ENCODE data around the gene SKIC8.

The SKIC8 gene

DNA sequence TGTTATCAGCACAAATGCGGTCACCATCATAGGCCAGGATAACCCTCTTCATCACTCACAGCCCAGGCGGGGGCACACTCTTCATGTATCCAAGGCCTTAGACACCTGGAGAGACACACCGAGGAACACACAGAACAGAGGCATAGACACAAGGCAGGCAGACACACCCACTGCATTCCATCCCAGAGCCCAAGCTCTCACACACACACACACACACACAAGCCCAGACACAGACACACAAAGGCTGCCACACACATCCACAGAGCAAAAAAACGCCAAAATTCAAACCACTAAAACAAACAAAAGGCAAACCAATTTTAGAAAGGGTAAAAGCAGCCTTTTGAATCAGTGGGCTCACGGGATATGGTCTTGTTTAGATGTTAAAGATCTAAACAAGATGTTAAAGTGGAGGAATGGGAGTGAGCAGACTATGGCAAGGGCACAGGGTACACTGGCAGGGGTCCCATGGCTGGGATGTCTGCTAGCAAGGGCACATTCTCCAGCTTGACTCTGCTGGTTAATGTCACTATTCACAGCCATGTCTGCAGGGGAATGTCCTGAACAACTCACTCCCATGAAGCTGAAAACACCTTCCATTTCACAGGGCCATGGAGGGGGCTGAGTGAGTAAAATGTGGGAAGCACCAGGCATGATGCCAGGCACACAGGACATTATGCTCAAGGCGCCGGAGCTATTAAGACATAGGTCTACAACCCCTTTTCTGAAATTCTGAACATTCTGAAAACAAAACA is 25.9 kb upstream of the SKIC8 start:
- H3K27me3 Mint-ChIP-seq: no peaks in the 10 kb centered on the region

DNA sequence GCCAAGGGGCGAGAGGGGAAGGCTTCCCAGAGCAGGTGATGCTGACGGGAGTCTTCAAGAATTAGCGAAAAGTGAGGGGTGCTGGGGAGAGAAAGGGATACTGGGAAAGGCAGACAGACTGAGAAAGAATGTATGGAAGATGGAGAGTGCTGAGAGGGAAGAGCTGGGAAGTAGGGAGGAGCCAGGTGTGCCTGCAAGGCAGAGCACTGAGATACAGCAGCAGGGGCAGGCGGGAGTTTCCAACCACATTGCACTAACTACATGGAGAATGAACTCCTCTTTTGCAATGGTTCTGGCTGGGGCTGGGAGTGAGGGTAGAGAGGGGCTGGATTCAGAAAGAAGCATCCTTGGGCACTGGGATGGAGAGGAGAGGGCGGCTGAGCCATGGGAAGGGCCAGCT is 24.7 kb upstream of the SKIC8 start:
- Mint-ChIP-seq H3K4me1 (no peaks in the 10 kb centered on the region), H3K27me3 (no peaks in the 10 kb centered on the region), H3K9me3 (no peaks in the 10 kb centered on the region), H3K27ac (no peak overlapping the region), H3K36me3 (no peaks in the 10 kb centered on the region), H3K4me3 (no peak overlapping the region)

More for the DNA sequence above, 25.9 kb upstream of the SKIC8 start:
- H3K4me3 Mint-ChIP-seq: no peak overlapping the region
- H3K4me1 Mint-ChIP-seq: no peaks in the 10 kb centered on the region
- H3K36me3 Mint-ChIP-seq: no peaks in the 10 kb centered on the region
- H3K9me3 Mint-ChIP-seq: no peaks in the 10 kb centered on the region
- no peak overlapping the region for H3K27ac Mint-ChIP-seq

GRCh38 chr15:78323693-78324092 is 24.3 kb upstream of the SKIC8 start:
- Mint-ChIP-seq H3K4me3 (no peak overlapping the region), H3K9me3 (no peaks in the 10 kb centered on the region), H3K36me3 (no peaks in the 10 kb centered on the region), H3K4me1 (no peaks in the 10 kb centered on the region), H3K27ac (no peak overlapping the region), H3K27me3 (no peaks in the 10 kb centered on the region)

DNA sequence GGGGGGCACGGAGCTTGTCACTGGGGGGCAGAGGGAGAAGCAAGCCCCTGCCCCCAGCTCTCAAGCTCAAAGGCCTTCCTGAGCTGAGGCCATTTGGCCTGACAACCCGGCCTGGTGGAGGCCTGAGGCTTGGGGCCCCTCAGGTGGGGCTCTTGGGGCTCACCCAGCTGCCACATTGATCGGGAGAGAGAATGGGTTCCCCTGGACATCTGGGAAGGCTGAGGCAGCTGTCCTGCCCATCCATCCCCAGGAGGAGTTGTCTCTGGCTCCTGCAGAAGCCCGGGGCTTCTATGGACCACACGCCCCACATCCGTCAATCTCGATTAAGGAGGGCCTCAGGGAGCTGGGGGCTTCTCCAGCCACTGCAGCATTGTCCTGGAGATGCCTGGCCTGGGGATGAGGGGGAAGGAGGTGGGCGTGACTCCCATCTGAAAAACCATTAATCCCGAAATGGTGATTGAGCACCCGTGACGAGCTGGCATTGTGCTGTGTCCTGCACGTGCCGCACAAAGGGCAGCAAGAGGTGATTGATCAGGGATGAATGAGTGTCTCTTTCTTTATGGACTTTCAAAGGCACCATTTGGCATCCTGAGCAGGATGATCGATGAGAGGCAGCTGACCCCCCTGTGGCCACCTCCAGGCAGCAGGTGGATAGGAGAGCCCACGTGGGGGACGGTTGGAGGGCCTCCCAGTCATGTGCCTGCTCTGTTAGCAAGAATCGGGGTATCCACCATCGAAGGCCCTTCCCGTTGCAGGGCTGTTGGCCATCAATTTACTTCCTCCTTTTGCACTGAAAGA is 23.5 kb upstream of the SKIC8 start:
- no peak overlapping the region for H3K27ac Mint-ChIP-seq
- H3K9me3 Mint-ChIP-seq: no peaks in the 10 kb centered on the region
- H3K4me1 Mint-ChIP-seq: no peaks in the 10 kb centered on the region
- H3K4me3 Mint-ChIP-seq: no peak overlapping the region
- no peaks in the 10 kb centered on the region for H3K36me3 Mint-ChIP-seq
- no peaks in the 10 kb centered on the region for H3K27me3 Mint-ChIP-seq

- H3K9me3 Mint-ChIP-seq: no peaks in the 10 kb centered on the region
- H3K27me3 Mint-ChIP-seq: no peaks in the 10 kb centered on the region
- no peaks in the 10 kb centered on the region for H3K4me1 Mint-ChIP-seq
- H3K36me3 Mint-ChIP-seq: no peaks in the 10 kb centered on the region
- no peak overlapping the region for H3K27ac Mint-ChIP-seq
- H3K4me3 Mint-ChIP-seq: no peak overlapping the region
These were observed 22.8 kb upstream of the SKIC8 start for GRCh38 chr15:78322243-78322642.

GRCh38 chr15:78321786-78322185 is 22.4 kb upstream of the SKIC8 start:
- Mint-ChIP-seq H3K27me3 (no peaks in the 10 kb centered on the region), H3K9me3 (no peaks in the 10 kb centered on the region), H3K4me1 (no peaks in the 10 kb centered on the region), H3K27ac (no peak overlapping the region), H3K36me3 (no peaks in the 10 kb centered on the region), H3K4me3 (no peak overlapping the region)

DNA sequence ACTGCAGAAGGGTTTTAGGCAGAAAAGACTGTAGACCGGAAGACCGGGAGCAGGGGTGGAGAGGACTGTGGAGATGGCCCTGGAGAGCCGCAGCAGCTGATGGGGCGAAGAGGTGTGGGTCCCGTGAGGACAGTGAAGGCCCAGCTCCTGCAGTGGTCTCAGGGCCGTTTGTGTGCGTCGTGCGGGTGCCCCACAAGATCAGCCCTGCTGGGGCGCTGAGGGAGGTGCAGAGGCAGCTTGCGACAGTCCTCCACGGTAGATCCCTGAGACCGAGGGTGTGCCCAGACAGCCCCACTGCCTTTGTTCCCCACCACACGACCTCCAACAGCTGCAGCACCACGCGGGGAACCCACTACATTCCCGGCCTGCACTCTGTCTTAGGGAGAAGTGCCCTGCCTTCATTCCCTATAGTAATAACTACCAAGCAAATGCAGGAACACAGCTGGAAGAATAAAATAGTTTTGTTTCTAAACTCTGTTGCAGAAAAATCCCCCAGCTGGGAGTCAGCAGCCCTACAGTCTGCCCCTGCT is 21.7 kb upstream of the SKIC8 start:
- no peak overlapping the region for H3K27ac Mint-ChIP-seq
- H3K4me1 Mint-ChIP-seq: no peaks in the 10 kb centered on the region

GRCh38 chr15:78320183-78320582 is 20.8 kb upstream of the SKIC8 start:
- no peaks in the 10 kb centered on the region for H3K9me3 Mint-ChIP-seq
- no peak overlapping the region for H3K4me3 Mint-ChIP-seq
- H3K4me1 Mint-ChIP-seq: no peaks in the 10 kb centered on the region
- no peak overlapping the region for H3K27ac Mint-ChIP-seq
- H3K27me3 Mint-ChIP-seq: no peaks in the 10 kb centered on the region
- no peaks in the 10 kb centered on the region for H3K36me3 Mint-ChIP-seq

More for the DNA sequence above, 21.7 kb upstream of the SKIC8 start:
- H3K27me3 Mint-ChIP-seq: no peaks in the 10 kb centered on the region
- H3K4me3 Mint-ChIP-seq: no peak overlapping the region
- H3K36me3 Mint-ChIP-seq: no peaks in the 10 kb centered on the region
- no peaks in the 10 kb centered on the region for H3K9me3 Mint-ChIP-seq

DNA sequence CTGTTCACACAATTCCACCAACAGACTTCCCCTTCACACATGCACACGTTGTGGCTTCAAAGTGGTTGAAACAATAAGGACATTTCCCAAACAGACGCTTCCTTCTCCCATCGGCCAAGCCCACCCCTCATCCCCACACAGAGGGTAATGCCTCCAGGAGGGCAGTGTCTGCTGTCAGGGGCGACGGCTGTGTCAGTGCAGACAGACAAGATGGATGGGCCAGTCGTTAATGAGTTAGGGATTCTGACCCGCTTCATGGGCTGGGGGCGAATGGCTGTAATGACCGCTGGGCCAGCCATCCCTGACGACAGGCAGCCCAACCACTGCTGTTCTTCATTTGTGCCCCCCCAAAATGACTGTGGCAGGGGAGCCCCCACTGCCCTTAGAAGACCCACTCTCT is 20.2 kb upstream of the SKIC8 start:
- no peak overlapping the region for H3K4me3 Mint-ChIP-seq
- H3K4me1 Mint-ChIP-seq: no peaks in the 10 kb centered on the region
- no peaks in the 10 kb centered on the region for H3K27me3 Mint-ChIP-seq
- no peaks in the 10 kb centered on the region for H3K36me3 Mint-ChIP-seq
- H3K27ac Mint-ChIP-seq: no peak overlapping the region
- no peaks in the 10 kb centered on the region for H3K9me3 Mint-ChIP-seq

DNA sequence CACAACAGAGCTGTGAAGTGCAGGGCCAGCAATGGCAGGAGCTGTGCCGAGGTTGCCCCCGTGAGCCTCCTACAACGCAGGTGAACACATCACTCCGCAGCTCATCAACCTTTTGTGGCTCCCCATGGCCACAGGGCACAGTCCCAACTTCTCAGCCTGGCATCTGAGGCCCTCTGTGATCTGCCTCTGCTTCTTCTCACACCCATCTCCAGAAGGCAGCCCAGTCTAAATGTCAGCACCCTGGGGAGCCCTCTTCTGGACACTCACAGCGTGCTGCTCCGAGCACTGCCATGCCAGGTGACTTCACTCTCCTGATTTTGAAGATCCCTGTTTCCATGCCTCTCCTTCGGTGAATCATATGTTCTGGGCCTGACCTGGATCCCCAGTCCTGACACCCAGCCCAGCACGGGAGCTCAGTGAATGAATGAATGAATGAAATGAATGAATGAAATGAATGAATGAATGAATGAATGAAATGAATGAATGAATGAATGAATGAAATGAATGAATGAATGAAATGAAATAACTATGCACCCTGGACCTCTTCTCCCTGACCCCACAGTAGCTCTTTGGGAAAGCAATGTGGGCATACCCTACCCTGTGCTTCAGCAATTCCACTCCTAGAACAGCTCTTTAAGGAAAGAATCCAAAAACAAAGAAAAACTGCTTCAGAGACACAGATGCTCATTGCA is 17.9 kb upstream of the SKIC8 start:
- H3K27ac Mint-ChIP-seq: no peak overlapping the region
- H3K4me1 Mint-ChIP-seq: no peaks in the 10 kb centered on the region
- H3K36me3 Mint-ChIP-seq: no peaks in the 10 kb centered on the region
- H3K27me3 Mint-ChIP-seq: no peaks in the 10 kb centered on the region
- no peak overlapping the region for H3K4me3 Mint-ChIP-seq
- no peaks in the 10 kb centered on the region for H3K9me3 Mint-ChIP-seq

- Mint-ChIP-seq H3K4me3 (no peak overlapping the region), H3K9me3 (no peaks in the 10 kb centered on the region)
These were observed 17.1 kb upstream of the SKIC8 start for GRCh38 chr15:78316283-78317083.

GRCh38 chr15:78315686-78316282 is 16.4 kb upstream of the SKIC8 start:
- Mint-ChIP-seq H3K27ac (no peak overlapping the region), H3K4me1 (no peaks in the 10 kb centered on the region), H3K27me3 (no peaks in the 10 kb centered on the region), H3K9me3 (no peaks in the 10 kb centered on the region), H3K4me3 (no peak overlapping the region), H3K36me3 (no peaks in the 10 kb centered on the region)

More at GRCh38 chr15:78316283-78317083, 17.1 kb upstream of the SKIC8 start:
- no peaks in the 10 kb centered on the region for H3K27me3 Mint-ChIP-seq
- H3K27ac Mint-ChIP-seq: no peak overlapping the region
- H3K36me3 Mint-ChIP-seq: no peaks in the 10 kb centered on the region
- H3K4me1 Mint-ChIP-seq: no peaks in the 10 kb centered on the region

DNA sequence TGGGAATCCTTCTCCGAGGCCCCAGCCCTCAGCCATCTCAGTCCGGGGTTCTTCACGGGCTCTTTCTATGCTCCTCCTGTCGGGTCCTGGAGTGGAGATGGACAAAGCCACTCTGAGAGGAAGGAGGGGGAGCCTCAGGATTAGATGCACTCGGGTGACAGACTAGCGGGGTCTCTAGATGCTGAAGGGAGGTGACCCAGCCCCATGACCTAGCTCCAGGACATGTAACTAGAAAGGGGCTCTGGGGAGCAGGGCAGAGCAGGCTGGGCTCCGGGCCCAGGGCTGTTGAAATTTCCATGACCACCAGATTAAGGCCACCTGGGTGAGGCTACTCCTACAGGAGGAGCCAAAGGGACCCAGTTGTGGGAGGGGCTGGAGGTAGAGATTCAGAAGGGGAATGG is 14.8 kb upstream of the SKIC8 start:
- Mint-ChIP-seq H3K36me3 (no peaks in the 10 kb centered on the region), H3K4me3 (no peak overlapping the region), H3K4me1 (no peaks in the 10 kb centered on the region), H3K9me3 (no peaks in the 10 kb centered on the region), H3K27me3 (no peaks in the 10 kb centered on the region), H3K27ac (no peak overlapping the region)

GRCh38 chr15:78313383-78313782 is 14.0 kb upstream of the SKIC8 start:
- Mint-ChIP-seq H3K4me1 (no peaks in the 10 kb centered on the region), H3K9me3 (no peaks in the 10 kb centered on the region), H3K4me3 (no peak overlapping the region), H3K27ac (no peak overlapping the region), H3K36me3 (no peaks in the 10 kb centered on the region), H3K27me3 (no peaks in the 10 kb centered on the region)

GRCh38 chr15:78312957-78313356 is 13.5 kb upstream of the SKIC8 start:
- no peaks in the 10 kb centered on the region for H3K9me3 Mint-ChIP-seq
- H3K4me3 Mint-ChIP-seq: no peak overlapping the region
- H3K36me3 Mint-ChIP-seq: no peaks in the 10 kb centered on the region
- H3K4me1 Mint-ChIP-seq: no peaks in the 10 kb centered on the region
- H3K27ac Mint-ChIP-seq: no peak overlapping the region
- H3K27me3 Mint-ChIP-seq: peaks cover 2% of the 10 kb centered on the region
